B cell (primary cell): ENCODE measurements around the gene VMO1. TPM values are rescaled to one million over a fixed set of nuclear protein-coding genes. Genes with fewer than 3 reads are reported as not detected.

Source experiments
- ATAC-seq: fragments of 200-7000 bp; cut with Tn5 transposase; one replicate; pipeline ENCODE4 v1.10.0; 2021; ENCODE audit warnings: low read depth, mild to moderate bottlenecking, moderate number of reproducible peaks, moderate library complexity
- CTCF ChIA-PET: fragments of 350-600 bp; sonication (Branson Sonifier 250); formaldehyde crosslinking; loops from one replicate; lab custom pipeline; 2021; ENCODE audit warnings: antibody characterized with exemption, inconsistent platforms; lab: Charles Lee
- POLR2A ChIA-PET: fragments of 350-600 bp; sonication (Branson Sonifier 250); formaldehyde crosslinking; loops from one replicate; lab custom pipeline; 2021; ENCODE audit warnings: antibody characterized with exemption; lab: Charles Lee
- DNase-seq: peaks from one replicate; pipeline ENCODE4 v3.0.0; 2013
- H2AFZ ChIP-seq: 2 replicates; pipeline ENCODE4 v1.6.1; 2012; ENCODE audit warnings: mild to moderate bottlenecking, low read depth, low read length; ENCODE audit not compliant: insufficient read depth, poor library complexity, severe bottlenecking
- H3K27ac ChIP-seq, 2 donors: 1 replicate in 1 of 2; 2 replicates in 1 of 2; pipeline ENCODE4 v1.5.1; 2012 to 2013; ENCODE audit warnings: low read length in 2 of 2, mild to moderate bottlenecking in 2 of 2, moderate library complexity in 1 of 2
- H3K27me3 ChIP-seq, 4 experiments: fragments of 200-600 bp in 1 of 4; sonication (generic) in 1 of 4; replicated peaks in 1 of 4; 1 replicate in 2 of 4; 2 replicates in 2 of 4; pipeline versions ENCODE4 v1.6.1 to v1.7.0; 2013 to 2016; ENCODE audit warnings: low read length in 3 of 4, mild to moderate bottlenecking in 2 of 4, mixed read lengths in 1 of 4, moderate library complexity in 1 of 4; ENCODE audit not compliant: insufficient read depth in 4 of 4, control insufficient read depth in 3 of 4; ENCODE audit errors: control extremely low read depth in 1 of 4
- H3K36me3 ChIP-seq, 2 experiments: replicated peaks in 1 of 2; 1 replicate in 1 of 2; 2 replicates in 1 of 2; pipeline versions ENCODE4 v1.6.1 to v1.7.1; 2013; ENCODE audit warnings: low read length in 1 of 2; ENCODE audit not compliant: insufficient read depth in 2 of 2, control insufficient read depth in 1 of 2; ENCODE audit errors: control extremely low read depth in 1 of 2, extremely low read depth in 1 of 2
- H3K4me1 ChIP-seq, 2 donors: fragments of 200-600 bp in 1 of 2; sonication (generic) in 1 of 2; 1 replicate in 1 of 2; 2 replicates in 1 of 2; pipeline versions ENCODE4 v1.5.1 to v1.6.1; 2013 to 2017; ENCODE audit warnings: low read length in 2 of 2; ENCODE audit not compliant: control insufficient read depth in 2 of 2, insufficient read depth in 2 of 2
- H3K4me2 ChIP-seq: replicated peaks from 2 replicates; pipeline ENCODE3; 2012; ENCODE audit warnings: mild to moderate bottlenecking, low read depth, low read length; ENCODE audit not compliant: poor library complexity, severe bottlenecking
- H3K4me3 ChIP-seq, 5 experiments: fragments of 200-600 bp in 1 of 5; sonication (generic) in 1 of 5; 1 replicate in 3 of 5; 2 replicates in 2 of 5; pipeline versions ENCODE4 v1.5.1 to v1.7.0; 2011 to 2016; ENCODE audit warnings: low read length in 4 of 5, mild to moderate bottlenecking in 4 of 5, low read depth in 2 of 5, control low read depth in 1 of 5, moderate library complexity in 1 of 5; ENCODE audit not compliant: insufficient read depth in 1 of 5; ENCODE audit errors: control extremely low read depth in 1 of 5, extremely low read depth in 1 of 5
- H3K79me2 ChIP-seq: fragments of 200-600 bp; sonication (generic); one replicate; pipeline ENCODE4 v1.6.0; 2016; ENCODE audit warnings: low read length; ENCODE audit not compliant: control insufficient read depth, insufficient read depth
- H3K9ac ChIP-seq: fragments of 200-600 bp; sonication (generic); 2 replicates; pipeline ENCODE4 v1.6.1; 2017; ENCODE audit warnings: mild to moderate bottlenecking, low read length, moderate library complexity
- H3K9me3 ChIP-seq, 3 donors: one replicate each; pipeline versions ENCODE4 v1.6.1 to v1.7.1; 2013; ENCODE audit warnings: low read length in 2 of 3; ENCODE audit not compliant: control insufficient read depth in 2 of 3, insufficient read depth in 1 of 3; ENCODE audit errors: control extremely low read depth in 1 of 3
- H4K20me1 ChIP-seq: 2 replicates; pipeline ENCODE4 v1.6.0; 2012; ENCODE audit warnings: mild to moderate bottlenecking, low read length; ENCODE audit not compliant: insufficient read depth, control insufficient read depth, poor library complexity, severe bottlenecking
- H3K27ac Mint-ChIP-seq: one replicate; pipeline ENCODE4 v1.8.0; 2021; ENCODE audit warnings: mixed read lengths
- H3K27me3 Mint-ChIP-seq: one replicate; pipeline ENCODE4 v1.8.0; 2021; ENCODE audit warnings: mixed read lengths
- H3K4me1 Mint-ChIP-seq: one replicate; pipeline ENCODE4 v1.8.0; 2021; ENCODE audit warnings: mixed read lengths
- H3K4me3 Mint-ChIP-seq: one replicate; pipeline ENCODE4 v1.8.0; 2021; ENCODE audit warnings: mixed read lengths
- H3K9me3 Mint-ChIP-seq: one replicate; pipeline ENCODE4 v1.8.0; 2022; ENCODE audit warnings: mixed read lengths; ENCODE audit not compliant: insufficient read depth
- CTCF ChIP-seq: fragments of 200-600 bp; IDR thresholded peaks from one replicate; pipeline ENCODE4 v1.8.0; 2022; ENCODE audit warnings: antibody characterized with exemption, mild to moderate bottlenecking
- EZH2 ChIP-seq: IDR thresholded peaks from 2 replicates; pipeline ENCODE4 v1.6.1; 2012; ENCODE audit warnings: borderline replicate concordance, low read depth, mild to moderate bottlenecking, moderate library complexity, low read length; ENCODE audit not compliant: insufficient read depth, poor library complexity, severe bottlenecking
- WGBS: methylation state at CpG from one replicate; pipeline ENCODE4 v1.1.5; 2013; ENCODE audit warnings: missing lambda C conversion rate; ENCODE audit not compliant: insufficient coverage; 5-methylcytosine and 5-hydroxymethylcytosine counted together
- intact Hi-C: fragments of 100-400 bp; cut with micrococcal nuclease; formaldehyde crosslinking; loops from one replicate; pipeline ENCODE4 v1.10.0; 2022
- polyA plus RNA-seq: library from polyadenylated mRNA; depleted of rRNA; stranded (reverse); fragments of >200 nt; gene quantifications from 2 replicates; pipeline ENCODE4 v1.2.3, GENCODE V29; 2012
- total RNA-seq, 2 donors: library from RNA; stranded (reverse); fragments of 120-200 nt in 1 of 2; gene quantifications; 1 replicate in 1 of 2; 2 replicates in 1 of 2; pipeline versions ENCODE4 v1.2.3 to v1.2.4, GENCODE V29; 2013 to 2022

Gene VMO1
- total and polyA plus RNA-seq, 2 donors (not counting 1 experiment from before 2014, with no cell fraction given): 0.57 TPM; not detected in 1

- Histone ChIP-seq H3K4me1 (peaks cover 0 to 3% of the 10 kb centered on the region in 2 donors), H3K27ac (no peak overlapping the region), H4K20me1 (no peaks in the 10 kb centered on the region), H3K36me3 (no peaks in the 10 kb centered on the region), H3K9ac (no peak overlapping the region), H3K4me3 (no peak overlapping the region), H3K79me2 (no peaks in the 10 kb centered on the region), H2AFZ (no peak overlapping the region), H3K9me3 (no peaks in the 10 kb centered on the region), H3K27me3 (peaks cover 0 to 4% (median 0%) of the 10 kb centered on the region in 4 experiments), H3K4me2 (no peak overlapping the region)
- peaks cover 6% of the 10 kb centered on the region for H3K27me3 Mint-ChIP-seq
- 93% methylated on average over 6 of the region's 6 CpGs for WGBS
- H3K4me1 Mint-ChIP-seq: peaks cover 4% of the 10 kb centered on the region
- no peak overlapping the region for H3K27ac Mint-ChIP-seq
- H3K9me3 Mint-ChIP-seq: no peaks in the 10 kb centered on the region
- no peak for ATAC-seq
- ChIA-PET CTCF (interaction anchor here (1.1 kb wide), 1 partner anchor 12 kb away, joined by 3 read pairs; no protein-coding TSS in a partner anchor), POLR2A (no interaction called here)
- H3K4me3 Mint-ChIP-seq: no peak overlapping the region
- no peak for DNase-seq
- TF ChIP-seq CTCF (no peak), EZH2 (no peak)
- intact Hi-C loops: no loop called here
Measured at GRCh38 chr17:4768298-4768697, 17.9 kb downstream of the VMO1 start.

- Histone ChIP-seq H3K27ac (no peak overlapping the region), H3K4me3 (no peak overlapping the region), H2AFZ (no peak overlapping the region), H3K4me1 (peaks cover 0 to 3% of the 10 kb centered on the region in 2 donors), H3K9ac (no peak overlapping the region), H3K27me3 (peaks cover 0 to 3% (median 0%) of the 10 kb centered on the region in 4 experiments), H4K20me1 (no peaks in the 10 kb centered on the region), H3K9me3 (no peaks in the 10 kb centered on the region), H3K79me2 (no peaks in the 10 kb centered on the region), H3K36me3 (no peaks in the 10 kb centered on the region), H3K4me2 (no peak overlapping the region)
- TF ChIP-seq EZH2 (no peak), CTCF (no peak)
- ChIA-PET POLR2A (interaction anchor here (0.7 kb wide), 1 partner anchor 53 kb away, joined by 5 read pairs; no protein-coding TSS in a partner anchor), CTCF (interaction anchor here (1.2 kb wide), 1 partner anchor 11 kb away, joined by 3 read pairs; no protein-coding TSS in a partner anchor)
- 72% methylated on average over 9 of the region's 9 CpGs for WGBS
- H3K4me3 Mint-ChIP-seq: no peak overlapping the region
- H3K27me3 Mint-ChIP-seq: peaks cover 4% of the 10 kb centered on the region
- ATAC-seq: no peak
- H3K9me3 Mint-ChIP-seq: no peaks in the 10 kb centered on the region
- intact Hi-C loops: no loop called here
- DNase-seq: no peak
- H3K27ac Mint-ChIP-seq: no peak overlapping the region
- peaks cover 4% of the 10 kb centered on the region for H3K4me1 Mint-ChIP-seq
Measured at GRCh38 chr17:4766723-4767122, 19.4 kb downstream of the VMO1 start.
